K562 (cell line): ENCODE measurements around the gene SMYD2. TPM values are rescaled to one million over a fixed set of nuclear protein-coding genes. Genes with fewer than 3 reads are reported as not detected.
A peak's percentile ranks its signal among the peaks of the same experiment; 100 is the strongest.

Experiments
- BACH1 ChIP-seq: fragments of 200-800 bp; sonication (Bioruptor generic); IDR thresholded peaks from 2 replicates; pipeline ENCODE4 v1.6.1; 2016; ENCODE audit warnings: missing genetic modification characterization, missing compliant biosample characterization
- CBX5 ChIP-seq: IDR thresholded peaks from 2 replicates; pipeline ENCODE4 v1.6.1; 2014; ENCODE audit warnings: low read depth, borderline replicate concordance
- FOXA1 ChIP-seq: fragments of 450-650 bp; IDR thresholded peaks from 2 replicates; pipeline ENCODE4 v1.6.1; 2016; ENCODE audit warnings: mild to moderate bottlenecking, borderline replicate concordance
- FUS ChIP-seq: fragments of 200-400 bp; formaldehyde crosslinking; optimal IDR thresholded peaks from 2 replicates; pipeline ENCODE3; 2017; ENCODE audit warnings: low read depth, low read length
- HNRNPL ChIP-seq: fragments of 200-400 bp; formaldehyde crosslinking; IDR thresholded peaks from 2 replicates; pipeline ENCODE4 v1.6.1; 2017; ENCODE audit warnings: low read depth, mild to moderate bottlenecking, low read length
- HSF4 ChIP-seq: fragments of 250-450 bp; sonication (Bioruptor Pico); IDR thresholded peaks from 2 replicates; pipeline ENCODE4 v2.1.2; 2022; ENCODE audit warnings: mild to moderate bottlenecking, moderate library complexity, borderline replicate concordance
- KDM5B ChIP-seq: fragments of 200-600 bp; sonication (generic); IDR thresholded peaks from 2 replicates; pipeline ENCODE4 v1.6.1; 2012; ENCODE audit warnings: low read depth, mild to moderate bottlenecking, moderate library complexity, low read length, control low read depth, inconsistent platforms; ENCODE audit not compliant: insufficient replicate concordance
- KLF13 ChIP-seq: fragments of 450-650 bp; IDR thresholded peaks from 2 replicates; pipeline ENCODE4 v1.6.1; 2016; ENCODE audit warnings: missing genetic modification characterization, low read depth, mild to moderate bottlenecking, missing compliant biosample characterization, moderate library complexity, borderline replicate concordance
- MAX ChIP-seq: sonication (generic); formaldehyde crosslinking; IDR thresholded peaks from 2 replicates; pipeline ENCODE4 v1.9.0; 2022; ENCODE audit warnings: mild to moderate bottlenecking, missing genetic modification reagents
- MEF2D ChIP-seq: conservative IDR thresholded peaks from 2 replicates; pipeline ENCODE4 v1.6.1; 2016; ENCODE audit warnings: low read depth, missing genetic modification characterization, missing compliant biosample characterization
- NCOA6 ChIP-seq: fragments of 450-650 bp; IDR thresholded peaks from 2 replicates; pipeline ENCODE4 v1.6.1; 2017; ENCODE audit warnings: mild to moderate bottlenecking
- NRF1 ChIP-seq, 2 experiments: fragments of 450-650 bp; IDR thresholded peaks in 1 of 2; conservative IDR thresholded peaks in 1 of 2; 2 replicates each; pipeline ENCODE4 v1.6.1; 2014; ENCODE audit warnings: mild to moderate bottlenecking in 2 of 2
- POLR2AphosphoS5 ChIP-seq: IDR thresholded peaks from 2 replicates; pipeline ENCODE4 v1.6.1; 2011; ENCODE audit warnings: mild to moderate bottlenecking, low read depth, low read length, moderate library complexity; ENCODE audit not compliant: control insufficient read depth, insufficient read depth
- RBM25 ChIP-seq: fragments of 200-400 bp; formaldehyde crosslinking; IDR thresholded peaks from 2 replicates; pipeline ENCODE4 v1.6.1; 2018; ENCODE audit warnings: low read length, low read depth, moderate library complexity; ENCODE audit not compliant: severe bottlenecking
- RNF2 ChIP-seq: sonication (generic); IDR thresholded peaks from 2 replicates; pipeline ENCODE4 v1.6.1; 2016
- SAFB ChIP-seq: fragments of 200-400 bp; formaldehyde crosslinking; IDR thresholded peaks from 2 replicates; pipeline ENCODE4 v1.6.1; 2017; ENCODE audit warnings: low read depth, low read length, borderline replicate concordance
- TAL1 ChIP-seq: fragments of 450-650 bp; IDR thresholded peaks from 2 replicates; pipeline ENCODE4 v1.6.1; 2016; ENCODE audit warnings: mild to moderate bottlenecking
- TOE1 ChIP-seq, 2 experiments: fragments of 450-650 bp in 1 of 2; sonication (generic) in 1 of 2; formaldehyde crosslinking in 1 of 2; IDR thresholded peaks; 2 replicates each; pipeline versions ENCODE4 v1.7.1 to v1.8.0; 2016 to 2022; ENCODE audit warnings: borderline replicate concordance in 2 of 2, mild to moderate bottlenecking in 2 of 2, antibody characterized with exemption in 1 of 2, inconsistent platforms in 1 of 2, low read depth in 1 of 2, missing genetic modification reagents in 1 of 2, moderate library complexity in 1 of 2
- XRCC4 ChIP-seq: IDR thresholded peaks from one replicate; pipeline ENCODE4 v1.6.1; 2011; ENCODE audit not compliant: insufficient read depth, insufficient read length; ENCODE audit errors: extremely low read depth
- ZHX1 ChIP-seq: fragments of 150-350 bp; conservative IDR thresholded peaks from 2 replicates; pipeline ENCODE4 v1.6.1; 2014; ENCODE audit warnings: low read length
- ZNF143 ChIP-seq: sonication (generic); formaldehyde crosslinking; IDR thresholded peaks from 2 replicates; pipeline ENCODE4 v1.9.0; 2022; ENCODE audit warnings: mild to moderate bottlenecking, missing genetic modification reagents
- ZNF3 ChIP-seq: fragments of 250-450 bp; sonication (Bioruptor Pico); IDR thresholded peaks from 2 replicates; pipeline ENCODE4 v1.5.0; 2021; ENCODE audit warnings: mild to moderate bottlenecking, moderate library complexity
- ZNF436 ChIP-seq: fragments of 250-450, 450-650 bp; sonication (Bioruptor Pico); formaldehyde crosslinking; IDR thresholded peaks from 2 replicates; pipeline ENCODE4 v1.7.0; 2020; ENCODE audit warnings: mild to moderate bottlenecking
- polyA plus RNA-seq, 8 experiments: library from polyadenylated mRNA; depleted of rRNA in 4 of 8; stranded (reverse) in 5 of 8; unstranded in 3 of 8; fragments of >200 nt; fragmentation: Nextera tagmentation in 2 of 8; fragmentation: Illumina TruSeq in 1 of 8; extraction: Ambion mirVana in 2 of 8; extraction: Trizol in 1 of 8; gene quantifications; 2 replicates each; pipeline versions ENCODE4 v1.2.1 to v1.2.3, GENCODE V29; 2011 to 2014; ENCODE audit warnings: inconsistent platforms in 1 of 8, missing spikeins in 1 of 8
- total RNA-seq, 7 experiments: library from RNA; depleted of rRNA in 6 of 7; stranded (reverse); fragments of >200 nt in 6 of 7; fragmentation: Illumina TruSeq in 2 of 7; extraction: Trizol in 2 of 7; gene quantifications; 2 replicates each; pipeline versions ENCODE4 v1.2.1 to v1.2.3, GENCODE V29; 2011 to 2021; ENCODE audit warnings: low replicate concordance in 1 of 7

The SMYD2 gene
- total and polyA plus RNA-seq, 9 of the 15 experiments (the other 6 are each of a cell fraction or from before 2014, with no cell fraction given): 13.8 to 81.3 (median 39.9) TPM

- TF ChIP-seq CBX5 (no peak), ZNF436 (CRISPR knock-in tag) (no peak), RBM25 (peak; percentile 19), BACH1 (tag) (no peak), ZHX1 (no peak), ZNF143 (0 out of 2 replicates have a peak, but pooled peaks have one; percentile 19), ZNF3 (CRISPR knock-in tag) (no peak), FOXA1 (no peak), POLR2AphosphoS5 (peak; percentile 51), KDM5B (peak; percentile 72), NCOA6 (no peak), RNF2 (no peak), MEF2D (tag) (no peak), HNRNPL (no peak), XRCC4 (no peak), HSF4 (CRISPR knock-in tag) (no peak; the same call in 1 of the 2 replicates), TOE1 (IDR thresholded peaks at IDR 0.05; ENCODE audit: borderline replicate concordance) (no peak), TOE1 (CRISPR knock-in tag; IDR thresholded peaks at IDR 0.05; ENCODE audit: borderline replicate concordance, low read depth) (no peak), TAL1 (no peak), NRF1 (conservative IDR thresholded peaks at IDR 0.05 in 1 of 2, IDR thresholded peaks at IDR 0.05 in 1 of 2) (no peak), SAFB (0 out of 2 replicates have a peak, but pooled peaks have one; percentile 43), FUS (peak; percentile 72), KLF13 (tag) (no peak), MAX (peak; percentile 96)
Measured at GRCh38 chr1:214281021-214281719, at the start of gene SMYD2 (continued).
